HepG2 (cell line): ENCODE results near the gene CAPZB. TPM values are rescaled to one million over a fixed set of nuclear protein-coding genes. Genes with fewer than 3 reads are reported as not detected.

Source experiments
- ATAC-seq: fragments of 200-7000 bp; cut with Tn5 transposase; 3 replicates; pipeline ENCODE4 v1.9.1; 2020; ENCODE audit warnings: mild to moderate bottlenecking, moderate library complexity
- BruUV-seq: library from RNA; stranded (reverse); fragments of 400-500 nt; replicated peaks from 2 replicates; lab custom pipeline; 2021; lab: Mats Ljungman, UMichigan
- CTCF ChIA-PET: fragments of 300-600 bp; formaldehyde crosslinking; extraction: SDS; loops from one replicate; lab custom pipeline; 2021; ENCODE audit warnings: low total read pairs, inconsistent platforms, low intra/inter-chr PET ratio; lab: Yijun Ruan, JAX
- POLR2A ChIA-PET: fragments of 350-600 bp; sonication (Branson Sonifier 250); formaldehyde crosslinking; loops from one replicate; lab custom pipeline; 2020; ENCODE audit warnings: antibody characterized with exemption, inconsistent platforms; lab: Yijun Ruan, JAX
- DNase-seq: peaks from one replicate; pipeline ENCODE4 v3.0.0-alpha.2; 2015; ENCODE audit warnings: low spot score
- FAIRE-seq: peaks from 3 replicates; lab custom pipeline; 2011; peaks lifted over from hg19 to GRCh38; lab: Jason Lieb, UNC
- H2AFZ ChIP-seq: one replicate; pipeline ENCODE4 v1.6.1; 2011; ENCODE audit warnings: low read length, inconsistent platforms
- H3K27ac ChIP-seq: fragments of 300-600 bp; 3 replicates; pipeline ENCODE4 v1.8.0; 2011; ENCODE audit warnings: mixed run types, mild to moderate bottlenecking, mixed read lengths, low read length, inconsistent platforms; ENCODE audit not compliant: insufficient read depth; ENCODE audit errors: extremely low read length
- H3K27me3 ChIP-seq, 2 experiments: fragments of 200-600 bp in 1 of 2; 2 replicates in 1 of 2; 3 replicates in 1 of 2; pipeline versions ENCODE4 v1.6.0 to v1.8.0; 2011; ENCODE audit warnings: low read length in 2 of 2, mild to moderate bottlenecking in 2 of 2, moderate library complexity in 2 of 2, inconsistent platforms in 1 of 2; ENCODE audit not compliant: insufficient read depth in 2 of 2, control insufficient read depth in 1 of 2
- H3K36me3 ChIP-seq, 2 experiments: fragments of 200-600 bp in 1 of 2; replicated peaks in 1 of 2; 2 replicates in 1 of 2; 3 replicates in 1 of 2; pipeline versions ENCODE4 v1.5.1 to v1.8.0; 2011; ENCODE audit warnings: low read length in 2 of 2, inconsistent platforms in 1 of 2; ENCODE audit not compliant: insufficient read depth in 2 of 2, control insufficient read depth in 1 of 2
- H3K4me1 ChIP-seq: 2 replicates; pipeline ENCODE4 v1.5.1; 2012; ENCODE audit warnings: low read length, inconsistent platforms; ENCODE audit not compliant: insufficient read depth
- H3K4me2 ChIP-seq: 2 replicates; pipeline ENCODE4 v1.6.0; 2011; ENCODE audit warnings: low read depth, low read length, inconsistent platforms
- H3K4me3 ChIP-seq, 3 experiments: fragments of 200-600 bp in 1 of 3; sonication (generic), shearing (Covaris generic) in 1 of 3; replicated peaks in 1 of 3; 2 replicates each; pipeline ENCODE4 v1.5.1; 2011 to 2016; ENCODE audit warnings: low read length in 3 of 3, inconsistent platforms in 2 of 3, low read depth in 2 of 3, mild to moderate bottlenecking in 2 of 3, control low read depth in 1 of 3, mixed read lengths in 1 of 3; ENCODE audit not compliant: insufficient read depth in 1 of 3
- H3K79me2 ChIP-seq: one replicate; pipeline ENCODE4 v1.6.1; 2011; ENCODE audit warnings: low read length, inconsistent platforms; ENCODE audit not compliant: insufficient read depth
- H3K9ac ChIP-seq: 2 replicates; pipeline ENCODE4 v1.6.0; 2011; ENCODE audit warnings: mild to moderate bottlenecking, low read depth, low read length, inconsistent platforms; ENCODE audit not compliant: insufficient read depth
- H3K9me3 ChIP-seq: 2 replicates; pipeline ENCODE4 v1.5.1; 2012; ENCODE audit warnings: mild to moderate bottlenecking, low read length
- H4K20me1 ChIP-seq: 2 replicates; pipeline ENCODE4 v1.6.0; 2011; ENCODE audit warnings: inconsistent platforms, mild to moderate bottlenecking, low read length, moderate library complexity; ENCODE audit not compliant: insufficient read depth
- FOSL2 ChIP-seq: sonication (generic); formaldehyde crosslinking; IDR thresholded peaks from 2 replicates; pipeline ENCODE4 v1.4.0; 2020; ENCODE audit warnings: missing genetic modification reagents
- GLI4 ChIP-seq: sonication (generic); formaldehyde crosslinking; IDR thresholded peaks from 2 replicates; pipeline ENCODE4 v1.5.1; 2020; ENCODE audit warnings: missing genetic modification reagents, mild to moderate bottlenecking, moderate library complexity, borderline replicate concordance
- JARID2 ChIP-seq: sonication (generic); formaldehyde crosslinking; IDR thresholded peaks from 2 replicates; pipeline ENCODE4 v1.8.1; 2023; ENCODE audit warnings: missing genetic modification reagents, inconsistent platforms; ENCODE audit not compliant: insufficient replicate concordance
- MYC ChIP-seq: sonication (generic); formaldehyde crosslinking; IDR thresholded peaks from 2 replicates; pipeline ENCODE4 v1.9.0; 2021; ENCODE audit warnings: missing genetic modification reagents, borderline replicate concordance
- NCOA2 ChIP-seq: sonication (generic); formaldehyde crosslinking; IDR thresholded peaks from 2 replicates; pipeline ENCODE4 v1.8.0; 2022; ENCODE audit warnings: inconsistent platforms
- RBM39 ChIP-seq: fragments of 200-400 bp; formaldehyde crosslinking; IDR thresholded peaks from one replicate; pipeline ENCODE4 v1.6.1; 2018; ENCODE audit warnings: antibody characterized with exemption, mild to moderate bottlenecking, low read depth, low read length; ENCODE audit not compliant: poor library complexity, severe bottlenecking
- WGBS: methylation state at CpG from one replicate; pipeline ENCODE4 v1.1.6; 2017; ENCODE audit warnings: low lambda C conversion rate; 5-methylcytosine and 5-hydroxymethylcytosine counted together
- in situ Hi-C: cut with HindIII; loops from 2 replicates; pipeline ENCODE4 v1.10.0; 2017; ENCODE audit warnings: low pct_unique_long_range_greater_than_20kb; ENCODE audit not compliant: extremely low pct_ligation_motif_present
- intact Hi-C: fragments of 100-400 bp; cut with micrococcal nuclease; formaldehyde crosslinking; loops from one replicate; pipeline ENCODE4 v1.10.0; 2022; ENCODE audit not compliant: unreplicated experiment
- polyA plus RNA-seq, 8 experiments: library from polyadenylated mRNA; depleted of rRNA in 3 of 8; stranded (reverse) in 7 of 8; unstranded in 1 of 8; fragments of >200 nt; fragmentation: Illumina TruSeq in 4 of 8; extraction: Trizol in 4 of 8; gene quantifications; 2 replicates each; pipeline versions ENCODE4 v1.2.1 to v1.2.3, GENCODE V29; 2011 to 2016; ENCODE audit warnings: low read depth in 4 of 8, missing spikeins in 1 of 8, mixed read lengths in 1 of 8; ENCODE audit not compliant: insufficient read depth in 1 of 8
- total RNA-seq, 5 experiments: library from RNA; depleted of rRNA; stranded (reverse); fragments of >200 nt; fragmentation: Illumina TruSeq; extraction: Trizol; gene quantifications; 2 replicates each; pipeline ENCODE4 v1.2.3, GENCODE V29; 2016; ENCODE audit warnings: low read depth in 1 of 5
- TF ChIP-seq, protein P1 (sequence below): IDR thresholded peaks from 2 replicates; pipeline ENCODE4 v1.6.1; 2016; ENCODE audit warnings: low read depth
- TF ChIP-seq, protein P2 (sequence below): sonication (generic); formaldehyde crosslinking; IDR thresholded peaks from 2 replicates; pipeline ENCODE4 v1.5.0; 2020; ENCODE audit warnings: mild to moderate bottlenecking, low read depth, missing genetic modification reagents, borderline replicate concordance
- TF ChIP-seq, protein P3 (sequence below): IDR thresholded peaks from 2 replicates; pipeline ENCODE4 v1.4.0; 2020; ENCODE audit warnings: mild to moderate bottlenecking, missing genetic modification reagents

The CAPZB gene
- total and polyA plus RNA-seq, 2 of the 13 experiments (the other 11 are each of a cell fraction or from before 2014, with no cell fraction given), result 58.9 to 76.9 TPM

DNA sequence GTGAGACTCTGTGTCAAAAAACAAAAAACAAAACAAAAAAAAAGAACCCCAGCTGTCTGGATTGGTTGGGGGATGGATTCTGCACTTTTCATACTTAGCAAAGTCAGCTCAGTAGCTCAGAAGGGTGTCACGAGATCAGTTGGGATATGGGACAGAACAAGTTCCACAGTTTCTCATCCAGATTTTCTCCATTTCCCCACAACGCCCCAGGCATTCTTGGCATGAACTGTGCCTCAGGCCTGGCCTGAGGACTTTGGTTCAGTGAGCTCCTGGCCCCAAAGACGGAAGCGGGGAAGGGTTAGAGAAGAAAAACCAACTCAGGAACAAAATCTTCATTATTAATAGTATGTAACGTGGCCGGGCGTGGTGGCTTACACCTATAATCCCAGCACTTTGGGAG is 175.3 kb downstream of the CAPZB start:
- in situ Hi-C loops (no loop called here), intact Hi-C loops (loop anchor here (2.0 kb wide), 1 partner anchor 57 kb away; no protein-coding TSS in a partner anchor)
- POLR2A ChIA-PET, result interaction anchor here (4.7 kb wide), 1 partner anchor 59 kb away, joined by 21 read pairs; the partner anchor contains the start of genes EMC1 and MRTO4
- H2AFZ ChIP-seq, result no peak overlapping the region
- no peak for FAIRE-seq
- no peak overlapping the region for H3K4me2 ChIP-seq
- BruUV-seq, result no TSS peak
- 93% methylated on average over 7 of the region's 7 CpGs for WGBS
- peaks cover 27% of the 10 kb centered on the region for H3K79me2 ChIP-seq
- ATAC-seq, result no peak
- peaks cover 10 to 40% of the 10 kb centered on the region in 2 experiments; a peak in 4 of 5 replicates for H3K36me3 ChIP-seq
- no peak for TF ChIP-seq FOSL2 (CRISPR knock-in tag)
- TF ChIP-seq RBM39, result no peak
- no peak for TF ChIP-seq GLI4
- TF ChIP-seq, protein P1, sequence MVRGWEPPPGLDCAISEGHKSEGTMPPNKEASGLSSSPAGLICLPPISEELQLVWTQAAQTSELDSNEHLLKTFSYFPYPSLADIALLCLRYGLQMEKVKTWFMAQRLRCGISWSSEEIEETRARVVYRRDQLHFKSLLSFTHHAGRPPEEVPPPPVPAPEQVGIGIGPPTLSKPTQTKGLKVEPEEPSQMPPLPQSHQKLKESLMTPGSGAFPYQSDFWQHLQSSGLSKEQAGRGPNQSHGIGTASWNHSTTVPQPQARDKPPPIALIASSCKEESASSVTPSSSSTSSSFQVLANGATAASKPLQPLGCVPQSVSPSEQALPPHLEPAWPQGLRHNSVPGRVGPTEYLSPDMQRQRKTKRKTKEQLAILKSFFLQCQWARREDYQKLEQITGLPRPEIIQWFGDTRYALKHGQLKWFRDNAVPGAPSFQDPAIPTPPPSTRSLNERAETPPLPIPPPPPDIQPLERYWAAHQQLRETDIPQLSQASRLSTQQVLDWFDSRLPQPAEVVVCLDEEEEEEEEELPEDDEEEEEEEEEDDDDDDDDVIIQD (CRISPR knock-in tag), result no peak
- no peak for TF ChIP-seq MYC (CRISPR knock-in tag)
- TF ChIP-seq, protein P2, sequence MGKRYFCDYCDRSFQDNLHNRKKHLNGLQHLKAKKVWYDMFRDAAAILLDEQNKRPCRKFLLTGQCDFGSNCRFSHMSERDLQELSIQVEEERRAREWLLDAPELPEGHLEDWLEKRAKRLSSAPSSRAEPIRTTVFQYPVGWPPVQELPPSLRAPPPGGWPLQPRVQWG (CRISPR knock-in tag), result no peak
- no peak for TF ChIP-seq JARID2 (CRISPR knock-in tag)
- TF ChIP-seq, protein P3, sequence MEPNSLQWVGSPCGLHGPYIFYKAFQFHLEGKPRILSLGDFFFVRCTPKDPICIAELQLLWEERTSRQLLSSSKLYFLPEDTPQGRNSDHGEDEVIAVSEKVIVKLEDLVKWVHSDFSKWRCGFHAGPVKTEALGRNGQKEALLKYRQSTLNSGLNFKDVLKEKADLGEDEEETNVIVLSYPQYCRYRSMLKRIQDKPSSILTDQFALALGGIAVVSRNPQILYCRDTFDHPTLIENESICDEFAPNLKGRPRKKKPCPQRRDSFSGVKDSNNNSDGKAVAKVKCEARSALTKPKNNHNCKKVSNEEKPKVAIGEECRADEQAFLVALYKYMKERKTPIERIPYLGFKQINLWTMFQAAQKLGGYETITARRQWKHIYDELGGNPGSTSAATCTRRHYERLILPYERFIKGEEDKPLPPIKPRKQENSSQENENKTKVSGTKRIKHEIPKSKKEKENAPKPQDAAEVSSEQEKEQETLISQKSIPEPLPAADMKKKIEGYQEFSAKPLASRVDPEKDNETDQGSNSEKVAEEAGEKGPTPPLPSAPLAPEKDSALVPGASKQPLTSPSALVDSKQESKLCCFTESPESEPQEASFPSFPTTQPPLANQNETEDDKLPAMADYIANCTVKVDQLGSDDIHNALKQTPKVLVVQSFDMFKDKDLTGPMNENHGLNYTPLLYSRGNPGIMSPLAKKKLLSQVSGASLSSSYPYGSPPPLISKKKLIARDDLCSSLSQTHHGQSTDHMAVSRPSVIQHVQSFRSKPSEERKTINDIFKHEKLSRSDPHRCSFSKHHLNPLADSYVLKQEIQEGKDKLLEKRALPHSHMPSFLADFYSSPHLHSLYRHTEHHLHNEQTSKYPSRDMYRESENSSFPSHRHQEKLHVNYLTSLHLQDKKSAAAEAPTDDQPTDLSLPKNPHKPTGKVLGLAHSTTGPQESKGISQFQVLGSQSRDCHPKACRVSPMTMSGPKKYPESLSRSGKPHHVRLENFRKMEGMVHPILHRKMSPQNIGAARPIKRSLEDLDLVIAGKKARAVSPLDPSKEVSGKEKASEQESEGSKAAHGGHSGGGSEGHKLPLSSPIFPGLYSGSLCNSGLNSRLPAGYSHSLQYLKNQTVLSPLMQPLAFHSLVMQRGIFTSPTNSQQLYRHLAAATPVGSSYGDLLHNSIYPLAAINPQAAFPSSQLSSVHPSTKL (CRISPR knock-in tag), result no peak
- TF ChIP-seq NCOA2 (CRISPR knock-in tag), result no peak
- TF ChIP-seq, all 625 proteins: peak for 0
- peaks cover 55% of the 10 kb centered on the region for H3K4me1 ChIP-seq
- no peak overlapping the region for H3K27ac ChIP-seq
- CTCF ChIA-PET, result no interaction called here
- no peaks in the 10 kb centered on the region for H3K9me3 ChIP-seq
- no peaks in the 10 kb centered on the region; a peak in 1 of 5 replicates for H3K27me3 ChIP-seq
- no peaks in the 10 kb centered on the region; the same call in 1 of the 2 replicates for H4K20me1 ChIP-seq
- DNase-seq, result no peak
- H3K4me3 ChIP-seq, result no peak overlapping the region
- no peak overlapping the region for H3K9ac ChIP-seq
